ENCODE data around the gene SLC52A3. TPM values are rescaled to one million over a fixed set of nuclear protein-coding genes. Genes with fewer than 3 reads are reported as not detected.
"Not testable (repeated sequence)": the region's sequence is repeated elsewhere in the genome, so short reads cannot be mapped to it uniquely, and the experiment has no call there.

Gene SLC52A3
- total and polyA plus RNA-seq, 12 donors = 1.5 to 5.7 (median 2.7) TPM

GRCh38 chr20:805713-806112 lies 37.4 kb upstream of the SLC52A3 start:
- Histone ChIP-seq H3K4me3 (no peak overlapping the region), H3K27me3 (peaks cover 0 to 31% (median 17%) of the 10 kb centered on the region in 7 donors), H3K27ac (no peak overlapping the region), H3K36me3 (no peaks in the 10 kb centered on the region), H3K4me1 (no peaks in the 10 kb centered on the region), H3K9me3 (peaks cover 0 to 31% (median 3%) of the 10 kb centered on the region in 11 donors)
- intact Hi-C loops (cut with DNase I) = loop anchor here in 1 of 10 donors (10.0 kb wide), 1 partner anchor 409 kb away; no protein-coding TSS in a partner anchor
- 17 to 20% methylated on average over 1 of the region's 1 CpG for WGBS, 2 donors
- no peak for ATAC-seq
- DNase-seq = no peak
- no peak for TF ChIP-seq CTCF (IDR thresholded peaks at IDR 0.05)

- Histone ChIP-seq H3K4me1 (no peaks in the 10 kb centered on the region), H3K27me3 (peaks cover 0 to 17% (median 4%) of the 10 kb centered on the region in 7 donors), H3K9me3 (peaks cover 0 to 23% (median 3%) of the 10 kb centered on the region in 11 donors), H3K27ac (no peak overlapping the region), H3K4me3 (no peak overlapping the region), H3K36me3 (no peaks in the 10 kb centered on the region)
- TF ChIP-seq CTCF (IDR thresholded peaks at IDR 0.05) = no peak
- 81 to 90% methylated on average over 3 of the region's 3 CpGs for WGBS, 2 donors
- ATAC-seq = no peak
- DNase-seq = no peak
- intact Hi-C loops (cut with DNase I) = loop anchor here in 1 of 10 donors (10.0 kb wide), 1 partner anchor 413 kb away; no protein-coding TSS in a partner anchor
Measured at GRCh38 chr20:801678-802077, 33.4 kb upstream of the SLC52A3 start.

- not testable (repeated sequence) for H3K9me3 ChIP-seq, DNase-seq, H3K36me3 ChIP-seq, H3K27ac ChIP-seq, H3K4me1 ChIP-seq, H3K4me3 ChIP-seq, ATAC-seq
- intact Hi-C loops (cut with DNase I) = loop anchor here in 1 of 10 donors (10.0 kb wide), 1 partner anchor 415 kb away; no protein-coding TSS in a partner anchor
- peaks cover 0 to 17% (median 4%) of the 10 kb centered on the region in 7 donors for H3K27me3 ChIP-seq
- 91 to 92% methylated on average over 7 of the region's 7 CpGs for WGBS, 2 donors
Measured at GRCh38 chr20:800026-800425, 31.7 kb upstream of the SLC52A3 start.

- ATAC-seq; DNase-seq; H3K4me1 ChIP-seq; H3K4me3 ChIP-seq; H3K27ac ChIP-seq; H3K36me3 ChIP-seq; H3K9me3 ChIP-seq; intact Hi-C loops (cut with DNase I): not testable (repeated sequence)
- peaks cover 0 to 17% (median 4%) of the 10 kb centered on the region in 7 donors for H3K27me3 ChIP-seq
- 78 to 80% methylated on average over 5 of the region's 5 CpGs for WGBS, 2 donors
Measured at GRCh38 chr20:798746-799145, 30.4 kb upstream of the SLC52A3 start.

- intact Hi-C loops (cut with DNase I) = no loop called here
- Histone ChIP-seq H3K27ac (no peak overlapping the region), H3K27me3 (peaks cover 0 to 11% (median 4%) of the 10 kb centered on the region in 7 donors), H3K4me1 (no peaks in the 10 kb centered on the region), H3K36me3 (no peaks in the 10 kb centered on the region), H3K4me3 (no peak overlapping the region), H3K9me3 (peaks cover 0 to 7% (median 3%) of the 10 kb centered on the region in 11 donors)
- ATAC-seq (no peak), DNase-seq (no peak)
- no peak for TF ChIP-seq CTCF (IDR thresholded peaks at IDR 0.05)
- 83 to 84% methylated on average over 3 of the region's 3 CpGs for WGBS, 2 donors
Measured at GRCh38 chr20:796921-797320, 28.6 kb upstream of the SLC52A3 start.

Data from heart right ventricle (tissue), 16 donors.